DND-41 (cell line): ENCODE data around the gene RESF1.

ENCODE experiments used
- ATAC-seq: fragments of 200-7000 bp; cut with Tn5 transposase; 3 replicates; pipeline ENCODE4 v1.9.1; 2021; ENCODE audit warnings: low read depth; ENCODE audit not compliant: insufficient read depth
- DNase-seq: peaks from one replicate; pipeline ENCODE4 v3.0.0-alpha.2; 2020
- H2AFZ ChIP-seq: 2 replicates; pipeline ENCODE4 v1.6.0; 2012; ENCODE audit warnings: low read depth, low read length
- H3K27ac ChIP-seq: 2 replicates; pipeline ENCODE4 v1.5.1; 2012; ENCODE audit warnings: low read length, inconsistent platforms
- H3K27me3 ChIP-seq: fragments of 200-600 bp; sonication (generic); 2 replicates; pipeline ENCODE4 v1.6.0; 2012; ENCODE audit warnings: low read length, mild to moderate bottlenecking, inconsistent platforms; ENCODE audit not compliant: insufficient read depth, poor library complexity
- H3K36me3 ChIP-seq: 2 replicates; pipeline ENCODE4 v1.5.1; 2012; ENCODE audit warnings: low read length, inconsistent platforms; ENCODE audit not compliant: insufficient read depth
- H3K4me1 ChIP-seq: 2 replicates; pipeline ENCODE4 v1.5.1; 2012; ENCODE audit warnings: mild to moderate bottlenecking, low read length; ENCODE audit not compliant: insufficient read depth
- H3K4me2 ChIP-seq: 2 replicates; pipeline ENCODE4 v1.6.0; 2012; ENCODE audit warnings: mild to moderate bottlenecking, moderate library complexity, low read length, inconsistent platforms; ENCODE audit not compliant: insufficient read depth
- H3K4me3 ChIP-seq, 2 experiments: fragments of 200-600 bp in 1 of 2; shearing (Covaris generic) in 1 of 2; 2 replicates each; pipeline ENCODE4 v1.5.1; 2012 to 2016; ENCODE audit warnings: inconsistent platforms in 2 of 2, low read length in 2 of 2, mild to moderate bottlenecking in 2 of 2, low read depth in 1 of 2, moderate library complexity in 1 of 2
- H3K79me2 ChIP-seq: 2 replicates; pipeline ENCODE4 v1.6.0; 2012; ENCODE audit warnings: low read length, inconsistent platforms; ENCODE audit not compliant: insufficient read depth
- H3K9ac ChIP-seq: 2 replicates; pipeline ENCODE4 v1.6.0; 2012; ENCODE audit warnings: low read depth, mild to moderate bottlenecking, inconsistent platforms, low read length, moderate library complexity
- H3K9me3 ChIP-seq: 2 replicates; pipeline ENCODE4 v1.5.1; 2012; ENCODE audit warnings: low read length, moderate library complexity, mild to moderate bottlenecking, inconsistent platforms; ENCODE audit not compliant: insufficient read depth, severe bottlenecking
- H4K20me1 ChIP-seq: 2 replicates; pipeline ENCODE4 v1.6.0; 2012; ENCODE audit warnings: low read length; ENCODE audit not compliant: insufficient read depth
- EZH2 ChIP-seq: IDR thresholded peaks from 3 replicates; pipeline ENCODE4 v1.6.1; 2012; ENCODE audit warnings: borderline replicate concordance, low read depth, mild to moderate bottlenecking, moderate library complexity, low read length, inconsistent platforms; ENCODE audit not compliant: severe bottlenecking
- TF ChIP-seq, protein P1 (sequence below): IDR thresholded peaks from 2 replicates; pipeline ENCODE4 v1.5.1; 2012; ENCODE audit warnings: borderline replicate concordance, low read length, moderate library complexity, mild to moderate bottlenecking; ENCODE audit not compliant: poor library complexity, severe bottlenecking; ENCODE audit errors: extremely low read depth

The RESF1 gene

DNA sequence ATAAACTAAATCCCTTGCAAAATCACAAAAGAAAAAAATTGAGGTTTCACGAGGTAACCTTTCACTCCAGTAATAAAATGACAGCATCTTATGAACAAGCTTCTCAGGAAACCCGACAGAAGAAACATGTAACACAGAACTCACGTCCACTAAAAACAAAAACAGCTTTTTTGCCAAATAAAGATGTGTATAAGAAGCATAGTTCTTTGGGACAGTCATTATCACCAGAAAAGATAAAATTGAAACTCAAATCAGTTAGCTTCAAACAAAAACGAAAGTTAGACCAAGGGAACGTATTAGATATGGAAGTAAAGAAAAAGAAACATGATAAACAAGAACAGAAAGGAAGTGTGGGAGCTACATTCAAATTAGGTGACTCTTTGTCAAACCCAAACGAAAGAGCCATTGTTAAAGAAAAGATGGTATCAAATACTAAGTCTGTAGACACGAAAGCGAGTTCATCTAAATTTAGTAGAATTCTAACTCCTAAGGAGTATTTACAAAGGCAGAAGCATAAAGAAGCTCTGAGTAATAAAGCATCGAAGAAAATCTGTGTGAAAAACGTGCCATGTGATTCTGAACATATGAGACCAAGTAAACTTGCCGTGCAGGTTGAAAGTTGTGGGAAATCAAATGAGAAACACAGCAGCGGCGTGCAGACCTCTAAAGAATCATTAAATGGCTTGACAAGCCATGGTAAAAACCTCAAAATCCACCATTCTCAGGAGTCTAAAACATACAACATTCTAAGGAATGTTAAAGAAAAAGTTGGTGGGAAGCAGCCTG lies 25.8 kb downstream of the RESF1 start:
- Histone ChIP-seq H3K9ac (no peak overlapping the region), H3K36me3 (peaks cover 87% of the 10 kb centered on the region), H3K27ac (no peak overlapping the region), H3K4me2 (no peak overlapping the region), H3K4me3 (no peak overlapping the region), H3K79me2 (peaks cover 88% of the 10 kb centered on the region), H4K20me1 (peaks cover 1% of the 10 kb centered on the region; the same call in 1 of the 2 replicates), H3K27me3 (no peaks in the 10 kb centered on the region), H3K9me3 (peaks cover 15% of the 10 kb centered on the region), H2AFZ (no peak overlapping the region), H3K4me1 (no peaks in the 10 kb centered on the region)
- TF ChIP-seq, protein P1, sequence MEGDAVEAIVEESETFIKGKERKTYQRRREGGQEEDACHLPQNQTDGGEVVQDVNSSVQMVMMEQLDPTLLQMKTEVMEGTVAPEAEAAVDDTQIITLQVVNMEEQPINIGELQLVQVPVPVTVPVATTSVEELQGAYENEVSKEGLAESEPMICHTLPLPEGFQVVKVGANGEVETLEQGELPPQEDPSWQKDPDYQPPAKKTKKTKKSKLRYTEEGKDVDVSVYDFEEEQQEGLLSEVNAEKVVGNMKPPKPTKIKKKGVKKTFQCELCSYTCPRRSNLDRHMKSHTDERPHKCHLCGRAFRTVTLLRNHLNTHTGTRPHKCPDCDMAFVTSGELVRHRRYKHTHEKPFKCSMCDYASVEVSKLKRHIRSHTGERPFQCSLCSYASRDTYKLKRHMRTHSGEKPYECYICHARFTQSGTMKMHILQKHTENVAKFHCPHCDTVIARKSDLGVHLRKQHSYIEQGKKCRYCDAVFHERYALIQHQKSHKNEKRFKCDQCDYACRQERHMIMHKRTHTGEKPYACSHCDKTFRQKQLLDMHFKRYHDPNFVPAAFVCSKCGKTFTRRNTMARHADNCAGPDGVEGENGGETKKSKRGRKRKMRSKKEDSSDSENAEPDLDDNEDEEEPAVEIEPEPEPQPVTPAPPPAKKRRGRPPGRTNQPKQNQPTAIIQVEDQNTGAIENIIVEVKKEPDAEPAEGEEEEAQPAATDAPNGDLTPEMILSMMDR = no peak
- no peak for TF ChIP-seq EZH2
- ATAC-seq (no peak), DNase-seq (no peak)

DNA sequence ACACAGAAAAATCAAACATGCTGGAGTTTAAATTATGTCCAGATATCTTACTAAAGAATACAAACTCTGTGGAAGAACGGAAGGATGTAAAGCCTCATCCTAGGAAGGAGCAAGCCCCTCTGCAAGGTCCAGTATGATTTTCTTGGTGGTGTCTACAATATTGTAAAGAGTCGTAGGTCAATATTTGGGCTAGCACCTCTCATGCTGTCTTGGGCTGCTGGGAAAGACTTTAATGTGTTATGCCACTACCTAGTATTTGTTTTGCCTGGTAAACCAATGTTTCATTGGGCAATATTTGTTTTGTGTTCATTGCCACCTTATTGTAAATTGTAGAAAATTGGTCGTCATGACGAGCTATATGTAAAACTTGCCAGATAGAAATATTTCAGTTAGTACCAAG lies 26.6 kb downstream of the RESF1 start:
- H2AFZ ChIP-seq = no peak overlapping the region
- ATAC-seq (no peak), DNase-seq (no peak)
- no peak overlapping the region for H3K4me2 ChIP-seq
- H3K4me3 ChIP-seq = no peak overlapping the region
- 0 out of 2 replicates have a peak, but pooled peaks cover 4% of the 10 kb centered on the region for H3K4me1 ChIP-seq
- peaks cover 3% of the 10 kb centered on the region; the same call in 1 of the 2 replicates for H4K20me1 ChIP-seq
- H3K36me3 ChIP-seq = peaks cover 87% of the 10 kb centered on the region
- no peaks in the 10 kb centered on the region for H3K27me3 ChIP-seq
- no peak overlapping the region for H3K9ac ChIP-seq
- TF ChIP-seq EZH2 = no peak
- TF ChIP-seq, protein P1 = no peak
- peaks cover 14% of the 10 kb centered on the region for H3K9me3 ChIP-seq
- peaks cover 83% of the 10 kb centered on the region for H3K79me2 ChIP-seq
- no peak overlapping the region for H3K27ac ChIP-seq

DNA sequence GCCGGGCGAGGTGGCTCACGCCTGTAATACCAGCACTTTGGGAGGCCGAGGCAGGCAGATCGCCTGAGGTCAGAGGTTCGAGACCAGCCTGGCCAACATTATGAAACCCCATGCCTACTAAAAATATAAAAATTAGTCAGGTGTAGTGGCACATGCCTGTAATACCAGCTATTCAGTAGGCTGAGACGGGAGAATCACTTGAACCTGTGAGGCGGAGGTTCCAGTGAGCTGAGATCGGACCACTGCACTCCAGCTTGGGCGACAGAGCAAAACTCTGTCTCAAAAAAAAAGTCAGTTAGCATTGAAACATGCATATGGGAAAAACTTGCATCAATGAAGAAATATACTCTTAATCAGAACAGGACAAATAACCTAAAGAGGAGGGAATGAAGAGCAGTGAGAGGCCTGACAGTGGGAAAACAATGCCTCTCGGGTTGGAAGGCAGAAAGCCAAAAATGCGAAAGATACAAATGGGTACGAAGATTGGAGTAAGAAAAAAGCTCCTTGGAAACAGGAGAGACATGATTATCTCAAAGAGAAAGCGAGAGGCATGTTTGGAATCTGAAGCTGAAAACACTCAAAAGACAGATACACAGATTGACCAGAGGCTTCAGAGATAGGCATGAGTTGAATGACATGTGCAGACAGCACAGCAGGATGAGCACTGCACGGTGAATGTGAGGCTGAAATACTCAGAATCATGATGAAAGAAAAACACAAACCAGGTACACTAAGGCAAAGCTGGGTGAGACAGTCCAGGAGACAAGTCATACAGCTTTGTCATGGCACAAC lies 30.6 kb downstream of the RESF1 start:
- Histone ChIP-seq H2AFZ (no peak overlapping the region), H3K27ac (peak overlapping the region; percentile 12; the same call in 1 of the 2 replicates), H3K4me2 (no peak overlapping the region), H3K9me3 (no peaks in the 10 kb centered on the region), H3K9ac (no peak overlapping the region), H3K36me3 (peaks cover 88% of the 10 kb centered on the region), H3K79me2 (peaks cover 62% of the 10 kb centered on the region), H4K20me1 (peaks cover 3% of the 10 kb centered on the region; the same call in 1 of the 2 replicates), H3K4me1 (0 out of 2 replicates have a peak, but pooled peaks cover 4% of the 10 kb centered on the region), H3K4me3 (no peak overlapping the region), H3K27me3 (no peaks in the 10 kb centered on the region)
- ATAC-seq (no peak), DNase-seq (no peak)
- TF ChIP-seq, protein P1 = no peak
- no peak for TF ChIP-seq EZH2
